K562 (cell line): ENCODE measurements around the gene CDC42BPB. TPM values are rescaled to one million over a fixed set of nuclear protein-coding genes. Genes with fewer than 3 reads are reported as not detected.

Source experiments
- ATAC-seq: fragments of 200-7000 bp; cut with Tn5 transposase; 3 replicates; pipeline ENCODE4 v1.9.1; 2020; ENCODE audit warnings: moderate library complexity
- BruUV-seq: library from RNA; stranded (reverse); fragments of 400-500 nt; replicated peaks from 2 replicates; lab custom pipeline; 2021; lab: Mats Ljungman, UMichigan
- CTCF ChIA-PET: fragments of 300-600 bp; formaldehyde crosslinking; extraction: SDS; loops from one replicate; lab custom pipeline; 2021; ENCODE audit warnings: low intra/inter-chr PET ratio; lab: Yijun Ruan, JAX
- POLR2A ChIA-PET: fragments of 300-600, 350-650 bp; sonication (Branson Sonifier 250); formaldehyde crosslinking; extraction: SDS; loops from one replicate; lab custom pipeline; 2021; ENCODE audit warnings: antibody characterized with exemption, inconsistent platforms; lab: Yijun Ruan, JAX
- DNase-seq, 4 experiments: peaks; one replicate each; pipeline versions ENCODE4 v3.0.0 to v3.0.0-alpha.2; 2011 to 2018; ENCODE audit warnings: low spot score in 3 of 4, mixed read lengths in 3 of 4; ENCODE audit errors: extremely low read depth in 1 of 4
- FAIRE-seq: peaks from 2 replicates; lab custom pipeline; 2011; peaks lifted over from hg19 to GRCh38; lab: Jason Lieb, UNC
- H2AFZ ChIP-seq: 2 replicates; pipeline ENCODE4 v1.6.0; 2011; ENCODE audit warnings: low read depth, low read length, control low read depth, inconsistent platforms
- H3K27ac ChIP-seq: fragments of 200-600 bp; 3 replicates; pipeline ENCODE4 v1.8.0; 2011; ENCODE audit warnings: low read depth, mild to moderate bottlenecking, control low read depth, inconsistent platforms, low read length, moderate library complexity, mixed read lengths; ENCODE audit errors: extremely low read depth
- H3K27me3 ChIP-seq, 2 experiments: fragments of 300-600 bp in 1 of 2; 2 replicates in 1 of 2; 3 replicates in 1 of 2; pipeline versions ENCODE4 v1.6.0 to v1.8.0; 2011; ENCODE audit warnings: inconsistent platforms in 2 of 2, low read length in 2 of 2, mild to moderate bottlenecking in 1 of 2, mixed read lengths in 1 of 2, moderate library complexity in 1 of 2; ENCODE audit not compliant: control insufficient read depth in 2 of 2, insufficient read depth in 2 of 2
- H3K36me3 ChIP-seq: fragments of 300-600 bp; 3 replicates; pipeline ENCODE4 v1.8.0; 2011; ENCODE audit warnings: mild to moderate bottlenecking, low read length, inconsistent platforms; ENCODE audit not compliant: control insufficient read depth, insufficient read depth
- H3K4me1 ChIP-seq, 2 experiments: fragments of 200-600 bp in 1 of 2; replicated peaks in 1 of 2; 2 replicates in 1 of 2; 3 replicates in 1 of 2; pipeline versions ENCODE4 v1.5.1 to v1.8.0; 2011; ENCODE audit warnings: inconsistent platforms in 2 of 2, low read length in 2 of 2, mild to moderate bottlenecking in 1 of 2, mixed read lengths in 1 of 2, moderate library complexity in 1 of 2; ENCODE audit not compliant: control insufficient read depth in 2 of 2, insufficient read depth in 2 of 2
- H3K4me2 ChIP-seq: 2 replicates; pipeline ENCODE4 v1.6.1; 2011; ENCODE audit warnings: low read length, control low read depth, inconsistent platforms, mixed read lengths; ENCODE audit not compliant: insufficient read depth
- H3K4me3 ChIP-seq: fragments of 200-600 bp; sonication (generic), shearing (Covaris generic); 2 replicates; pipeline ENCODE4 v1.5.1; 2016; ENCODE audit warnings: control low read depth, inconsistent platforms
- H3K79me2 ChIP-seq: fragments of 200-600 bp; 3 replicates; pipeline ENCODE4 v1.8.0; 2011; ENCODE audit warnings: low read length, inconsistent platforms; ENCODE audit not compliant: control insufficient read depth, insufficient read depth
- H3K9ac ChIP-seq, 2 experiments: 2 replicates each; pipeline versions ENCODE4 v1.6.0 to v1.6.1; 2011; ENCODE audit warnings: low read depth in 2 of 2, low read length in 2 of 2, control low read depth in 1 of 2, inconsistent platforms in 1 of 2, mild to moderate bottlenecking in 1 of 2, mixed read lengths in 1 of 2; ENCODE audit not compliant: insufficient read depth in 1 of 2
- H3K9me1 ChIP-seq: one replicate; pipeline ENCODE4 v1.6.0; 2011; ENCODE audit warnings: inconsistent platforms, mild to moderate bottlenecking, low read length, moderate library complexity; ENCODE audit not compliant: control insufficient read depth, insufficient read depth
- H3K9me3 ChIP-seq: replicated peaks from 2 replicates; pipeline ENCODE4 v1.5.1; 2011; ENCODE audit warnings: low read depth, low read length, inconsistent platforms; ENCODE audit not compliant: control insufficient read depth, insufficient read depth
- H4K20me1 ChIP-seq: replicated peaks from 2 replicates; pipeline ENCODE4 v1.6.1; 2011; ENCODE audit warnings: low read length, inconsistent platforms, mixed read lengths; ENCODE audit not compliant: control insufficient read depth, insufficient read depth
- GTF2B ChIP-seq: IDR thresholded peaks from 2 replicates; pipeline ENCODE4 v1.6.1; 2011; ENCODE audit not compliant: insufficient read length; ENCODE audit errors: extremely low read depth
- TARDBP ChIP-seq: fragments of 450-650 bp; IDR thresholded peaks from 2 replicates; pipeline ENCODE4 v1.6.1; 2016
- WGBS: fragments of 100-300 bp; shearing (Covaris generic); methylation state at CpG from one replicate; pipeline ENCODE4 v1.1.6; 2016; ENCODE audit warnings: low coverage, mixed read lengths; ENCODE audit not compliant: insufficient coverage; ENCODE audit errors: missing lambda C conversion rate; 5-methylcytosine and 5-hydroxymethylcytosine counted together
- in situ Hi-C: fragments of 300-500 bp; cut with MboI; formaldehyde crosslinking; loops from 4 replicates; pipeline ENCODE4 v1.15.0; 2018; ENCODE audit warnings: inconsistent platforms, mixed read lengths
- intact Hi-C: fragments of 100-400 bp; cut with micrococcal nuclease; formaldehyde crosslinking; loops from 2 replicates; pipeline ENCODE4 v1.14.2; 2022
- polyA plus RNA-seq, 8 experiments: library from polyadenylated mRNA; depleted of rRNA in 4 of 8; stranded (reverse) in 5 of 8; unstranded in 3 of 8; fragments of >200 nt; fragmentation: Nextera tagmentation in 2 of 8; fragmentation: Illumina TruSeq in 1 of 8; extraction: Ambion mirVana in 2 of 8; extraction: Trizol in 1 of 8; gene quantifications; 2 replicates each; pipeline versions ENCODE4 v1.2.1 to v1.2.3, GENCODE V29; 2011 to 2014; ENCODE audit warnings: inconsistent platforms in 1 of 8, missing spikeins in 1 of 8
- total RNA-seq, 7 experiments: library from RNA; depleted of rRNA in 6 of 7; stranded (reverse); fragments of >200 nt in 6 of 7; fragmentation: Illumina TruSeq in 2 of 7; extraction: Trizol in 2 of 7; gene quantifications; 2 replicates each; pipeline versions ENCODE4 v1.2.1 to v1.2.3, GENCODE V29; 2011 to 2021; ENCODE audit warnings: low replicate concordance in 1 of 7
- TF ChIP-seq, protein P1 (sequence below): sonication (generic); formaldehyde crosslinking; IDR thresholded peaks from 2 replicates; pipeline ENCODE4 v1.8.1; 2023; ENCODE audit warnings: mild to moderate bottlenecking, missing genetic modification reagents

The CDC42BPB gene
- total and polyA plus RNA-seq, 9 of the 15 experiments (the other 6 are each of a cell fraction or from before 2014, with no cell fraction given): 0.07 to 24.3 (median 12.6) TPM

GRCh38 chr14:102928412-102929240 is 128.7 kb downstream of the CDC42BPB start:
- no peaks in the 10 kb centered on the region for H3K9me3 ChIP-seq
- H3K27ac ChIP-seq: no peak overlapping the region
- no peak overlapping the region for H3K9ac ChIP-seq
- H3K27me3 ChIP-seq: no peaks in the 10 kb centered on the region
- peaks cover 6% of the 10 kb centered on the region; the same call in 1 of the 3 replicates for H3K36me3 ChIP-seq
- H2AFZ ChIP-seq: no peak overlapping the region
- H3K4me2 ChIP-seq: no peak overlapping the region
- BruUV-seq: no TSS peak
- no peak for TF ChIP-seq GTF2B
- TF ChIP-seq, protein P1, sequence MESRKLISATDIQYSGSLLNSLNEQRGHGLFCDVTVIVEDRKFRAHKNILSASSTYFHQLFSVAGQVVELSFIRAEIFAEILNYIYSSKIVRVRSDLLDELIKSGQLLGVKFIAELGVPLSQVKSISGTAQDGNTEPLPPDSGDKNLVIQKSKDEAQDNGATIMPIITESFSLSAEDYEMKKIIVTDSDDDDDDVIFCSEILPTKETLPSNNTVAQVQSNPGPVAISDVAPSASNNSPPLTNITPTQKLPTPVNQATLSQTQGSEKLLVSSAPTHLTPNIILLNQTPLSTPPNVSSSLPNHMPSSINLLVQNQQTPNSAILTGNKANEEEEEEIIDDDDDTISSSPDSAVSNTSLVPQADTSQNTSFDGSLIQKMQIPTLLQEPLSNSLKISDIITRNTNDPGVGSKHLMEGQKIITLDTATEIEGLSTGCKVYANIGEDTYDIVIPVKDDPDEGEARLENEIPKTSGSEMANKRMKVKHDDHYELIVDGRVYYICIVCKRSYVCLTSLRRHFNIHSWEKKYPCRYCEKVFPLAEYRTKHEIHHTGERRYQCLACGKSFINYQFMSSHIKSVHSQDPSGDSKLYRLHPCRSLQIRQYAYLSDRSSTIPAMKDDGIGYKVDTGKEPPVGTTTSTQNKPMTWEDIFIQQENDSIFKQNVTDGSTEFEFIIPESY: peak; percentile 75
- no peak for TF ChIP-seq TARDBP
- no peaks in the 10 kb centered on the region for H4K20me1 ChIP-seq
- intact Hi-C loops (no loop called here), in situ Hi-C loops (no loop called here)
- H3K4me3 ChIP-seq: no peak overlapping the region
- no peak for DNase-seq
- CTCF ChIA-PET: no interaction called here
- POLR2A ChIA-PET: interaction anchor here (0.6 kb wide), 1 partner anchor 12 kb away, joined by 4 read pairs; no protein-coding TSS in a partner anchor
- H3K79me2 ChIP-seq: no peaks in the 10 kb centered on the region
- no peak for FAIRE-seq
- ATAC-seq: no peak
- H3K4me1 ChIP-seq: peaks cover 0 to 33% of the 10 kb centered on the region in 2 experiments; a peak in 3 of 5 replicates
- no peaks in the 10 kb centered on the region for H3K9me1 ChIP-seq
- WGBS: 87% methylated on average over 3 of the region's 94 CpGs
